Stimulated activated CD4-positive, alpha-beta T cell treated with anti-CD3 and anti-CD28 coated beads, Interleukin-2, amount 100 ng/mL, for 24 hours (primary cell): ENCODE data around the gene HIRIP3.
"Not testable (repeated sequence)": the region's sequence is repeated elsewhere in the genome, so short reads cannot be mapped to it uniquely, and the experiment has no call there.

ENCODE experiments used
- DNase-seq, 2 donors: peaks; one replicate each; pipeline ENCODE4 v3.0.0-alpha.2; 2020

HIRIP3 gene

DNA sequence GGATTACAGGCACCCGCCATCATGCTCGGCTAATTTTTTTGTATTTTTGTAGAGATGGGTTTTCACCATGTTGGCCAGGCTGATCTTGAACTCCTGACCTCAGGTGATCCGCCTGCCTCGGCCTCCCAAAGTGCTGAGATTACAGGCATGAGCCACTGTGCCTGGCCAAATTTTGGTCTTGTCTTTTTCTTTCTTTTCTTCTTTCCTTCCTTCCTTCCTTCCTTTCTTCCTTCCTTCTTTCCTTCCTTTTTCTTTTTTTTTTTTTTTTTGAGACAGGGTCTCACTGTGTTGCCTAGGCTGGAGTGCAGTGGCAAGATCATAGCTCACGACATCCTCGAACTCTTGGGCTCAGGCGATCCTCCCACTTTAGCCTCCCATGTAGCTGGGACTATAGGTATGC, 20.0 kb upstream of the HIRIP3 start:
- not testable (repeated sequence) for DNase-seq

DNA sequence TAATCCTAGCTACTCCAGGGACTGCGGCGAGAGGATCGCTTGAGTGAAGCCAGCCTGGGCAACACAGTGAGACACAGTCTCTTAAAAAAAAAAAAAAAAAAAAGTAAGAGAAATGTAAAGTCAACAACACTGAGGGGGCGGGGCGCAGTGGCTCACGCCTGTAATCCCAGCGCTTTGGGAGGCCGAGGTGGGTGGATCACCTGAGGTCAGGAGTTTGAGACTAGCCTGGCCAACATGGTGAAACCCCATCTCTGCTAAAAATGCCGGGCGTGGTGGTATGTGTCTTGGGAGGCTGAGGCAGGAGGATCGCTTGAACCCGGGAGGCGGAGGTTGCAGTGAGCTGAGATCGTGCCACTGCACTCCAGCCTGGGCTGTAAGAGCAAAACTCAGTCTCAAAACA, 17.2 kb upstream of the HIRIP3 start:
- DNase-seq: not testable (repeated sequence)

DNA sequence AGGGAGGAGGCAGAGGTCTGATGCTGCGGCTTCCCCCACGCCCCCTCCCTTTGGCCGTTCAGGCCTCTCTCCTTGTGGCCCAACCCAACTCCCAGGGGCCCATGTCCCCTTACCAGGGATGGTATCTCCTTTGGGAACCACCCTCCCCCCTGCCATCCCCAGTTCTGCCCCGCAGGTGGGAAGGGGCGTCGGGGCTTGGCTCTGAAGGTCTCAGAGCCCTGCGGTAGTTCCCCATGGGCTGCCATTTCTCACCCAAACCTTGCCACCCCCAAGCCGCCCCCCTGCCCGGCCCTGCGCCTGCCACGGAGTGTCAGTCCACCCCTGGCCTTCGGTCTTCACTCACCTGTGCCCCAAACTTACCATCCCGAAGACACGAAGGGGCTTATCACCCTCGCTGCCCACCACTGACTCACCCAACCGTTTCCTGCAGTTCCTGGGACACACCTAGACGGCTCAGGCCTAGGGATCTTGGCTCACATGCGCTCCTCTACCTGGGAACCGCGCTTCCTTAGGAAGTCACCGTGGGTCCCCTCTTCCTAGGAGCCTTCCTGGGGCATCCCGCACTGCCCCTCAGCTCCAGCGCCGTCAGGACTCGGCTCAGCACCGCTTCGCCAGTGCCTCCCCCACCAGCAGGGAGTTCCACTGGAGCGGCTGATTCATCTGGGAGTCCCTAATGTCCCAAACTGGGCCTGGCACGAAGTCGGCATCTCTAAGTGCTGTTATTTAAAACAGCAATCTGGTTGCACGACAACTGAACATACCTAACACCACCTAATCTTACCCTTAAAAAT, 16.5 kb upstream of the HIRIP3 start:
- DNase-seq: no peak

DNA sequence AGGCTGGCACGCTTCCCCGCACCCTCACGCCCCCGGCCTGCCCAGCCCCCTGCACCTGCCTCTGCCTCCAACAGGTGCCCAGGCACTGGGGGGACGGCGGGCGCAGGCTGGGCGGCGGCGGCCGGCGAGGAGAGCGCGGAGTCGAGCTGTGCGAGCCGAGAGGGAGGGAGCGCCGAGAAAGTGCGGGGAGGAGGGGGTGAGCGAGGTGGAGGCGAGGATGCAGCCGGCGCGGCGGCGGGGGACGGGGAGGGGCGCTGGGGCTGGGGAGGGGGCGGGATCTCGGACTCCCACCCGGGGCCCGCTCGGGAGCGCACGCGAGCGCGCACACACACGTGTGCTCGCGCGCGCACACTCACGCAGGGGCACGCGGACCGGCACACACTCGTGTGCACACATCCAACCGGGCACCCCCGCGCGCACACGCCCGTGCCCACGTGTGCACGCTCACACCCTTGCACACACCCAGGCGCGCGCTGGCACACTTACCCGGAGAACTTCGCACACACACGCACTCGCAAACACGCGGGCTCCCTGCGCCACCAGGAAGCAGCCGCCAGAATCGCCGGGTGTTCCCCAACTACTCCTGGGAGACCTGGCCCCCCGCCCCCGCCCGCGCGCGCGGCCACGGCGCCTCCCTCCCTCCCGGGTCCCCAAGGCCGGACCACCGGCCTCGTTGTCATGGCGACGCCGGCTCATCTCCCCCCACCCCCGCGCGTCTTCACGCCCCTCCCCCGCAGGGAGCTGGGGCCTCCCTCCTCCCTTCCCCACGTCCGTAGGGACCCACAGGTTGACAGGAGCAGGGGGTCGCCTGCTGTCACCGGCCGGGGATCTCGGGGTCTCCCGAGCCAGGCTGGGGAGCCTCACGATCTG, 15.7 kb upstream of the HIRIP3 start, which contains the start of gene DOC2A:
TSS of gene DOC2A (minus strand) at position 184 of the 870 bp plus-strand sequence. CDS start 805 bp downstream, outside the sequence.
- DNase-seq: peak; percentile 42 to 51

DNA sequence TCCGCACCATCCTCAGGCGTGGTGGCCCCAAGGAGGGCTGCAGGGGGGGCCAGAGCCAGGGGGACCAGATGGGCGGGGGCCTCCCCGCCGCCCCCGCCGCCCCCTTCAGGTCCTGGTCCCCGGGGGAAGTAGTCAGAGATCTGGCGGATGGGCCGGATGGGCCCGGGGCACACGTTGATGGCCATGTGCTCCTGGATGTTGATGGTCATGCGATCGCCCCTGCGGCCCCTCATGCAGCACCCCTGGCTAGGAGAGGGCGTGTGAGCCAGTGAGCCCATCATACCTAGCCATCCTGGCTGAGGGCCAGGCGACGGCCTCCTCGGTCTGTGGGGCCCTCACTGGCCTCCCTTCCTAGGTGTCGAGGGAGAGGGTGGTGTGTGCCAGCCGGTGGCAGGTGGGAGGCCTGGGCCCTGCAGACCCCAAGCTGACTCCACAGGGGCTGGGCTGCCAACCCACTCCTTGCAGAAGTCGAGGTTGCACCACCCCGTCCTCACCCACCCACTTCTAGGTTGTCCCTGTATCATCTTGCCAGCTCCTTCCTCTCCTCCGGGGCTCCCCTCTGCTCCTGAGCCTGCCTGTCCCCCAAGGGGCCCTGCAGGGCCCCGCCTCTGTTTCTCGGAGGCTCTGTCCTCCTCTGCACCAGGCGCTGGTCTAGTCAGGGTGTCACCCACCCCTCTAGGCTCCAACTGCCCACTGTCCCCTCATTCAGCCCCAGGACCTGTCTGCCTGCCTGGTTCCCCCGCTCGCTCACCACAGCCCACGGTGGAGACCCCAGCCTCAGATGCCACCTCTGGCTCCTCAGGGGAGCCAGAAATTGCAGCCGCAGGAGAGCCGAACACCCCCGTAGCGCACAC, 14.8 kb upstream of the HIRIP3 start:
- no peak for DNase-seq

DNA sequence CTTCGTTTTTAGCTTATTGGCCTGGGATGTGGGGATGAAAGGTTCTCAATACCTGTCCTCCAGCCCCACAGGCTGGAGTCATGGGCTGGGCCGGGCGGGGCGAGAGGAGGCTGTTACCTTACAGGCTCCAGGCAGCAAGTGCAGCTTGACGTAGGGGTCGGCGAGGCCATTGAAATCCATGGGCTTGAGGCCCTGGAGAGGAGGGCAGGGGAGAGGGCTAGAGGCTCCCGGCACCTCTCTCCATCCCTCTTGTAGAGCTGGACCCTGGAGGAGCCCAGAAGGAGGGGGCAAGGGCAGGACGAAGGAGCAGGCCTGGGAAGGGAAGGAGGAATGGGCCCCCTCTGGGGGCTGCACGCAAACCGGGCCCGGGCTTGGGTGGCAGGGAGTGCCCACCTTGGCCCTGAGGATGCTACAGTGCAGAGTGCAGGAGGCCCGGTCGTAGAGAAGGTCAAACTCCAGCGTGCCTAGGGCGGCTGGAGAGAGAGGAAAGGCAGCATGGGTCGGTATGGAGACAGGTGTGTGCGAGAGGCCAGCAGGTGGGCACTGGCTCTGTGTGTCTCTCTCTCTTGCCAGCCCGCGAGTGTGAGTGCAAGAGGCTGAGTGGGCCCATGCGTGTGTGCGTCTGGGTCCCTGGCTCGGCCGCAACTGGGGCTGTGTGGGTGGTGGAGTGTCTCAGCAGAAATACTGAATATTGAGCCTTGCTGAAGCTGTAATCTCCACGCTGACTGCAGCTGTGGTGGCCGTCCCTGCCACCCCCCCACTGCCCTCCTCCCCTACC, 13.9 kb upstream of the HIRIP3 start:
- DNase-seq: no peak

DNA sequence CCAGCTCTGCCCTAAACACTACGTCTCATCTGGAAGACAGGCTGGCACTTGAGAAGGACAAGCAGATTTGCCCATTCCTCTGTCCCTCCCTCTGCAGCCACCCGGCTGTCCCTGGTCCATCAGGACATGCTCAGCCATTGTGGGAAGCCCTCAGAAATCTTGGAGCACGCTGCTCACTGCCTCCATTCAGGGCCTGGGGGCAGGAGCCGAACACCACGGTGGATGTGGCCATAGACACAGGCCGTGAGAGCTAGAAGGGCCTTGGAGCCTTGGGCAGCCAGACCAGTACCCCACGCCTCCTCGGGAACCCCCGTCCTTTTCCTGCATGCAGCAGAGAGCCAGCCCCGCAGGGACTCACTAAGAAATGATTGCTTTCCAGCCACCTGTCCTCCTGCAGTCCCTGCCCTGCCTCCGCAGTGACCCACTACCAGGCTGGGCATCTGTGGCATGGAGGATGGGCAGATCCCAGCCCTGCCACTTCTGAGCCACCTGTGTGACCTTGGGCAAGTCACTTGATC, 12.0 kb upstream of the HIRIP3 start:
- DNase-seq: no peak

DNA sequence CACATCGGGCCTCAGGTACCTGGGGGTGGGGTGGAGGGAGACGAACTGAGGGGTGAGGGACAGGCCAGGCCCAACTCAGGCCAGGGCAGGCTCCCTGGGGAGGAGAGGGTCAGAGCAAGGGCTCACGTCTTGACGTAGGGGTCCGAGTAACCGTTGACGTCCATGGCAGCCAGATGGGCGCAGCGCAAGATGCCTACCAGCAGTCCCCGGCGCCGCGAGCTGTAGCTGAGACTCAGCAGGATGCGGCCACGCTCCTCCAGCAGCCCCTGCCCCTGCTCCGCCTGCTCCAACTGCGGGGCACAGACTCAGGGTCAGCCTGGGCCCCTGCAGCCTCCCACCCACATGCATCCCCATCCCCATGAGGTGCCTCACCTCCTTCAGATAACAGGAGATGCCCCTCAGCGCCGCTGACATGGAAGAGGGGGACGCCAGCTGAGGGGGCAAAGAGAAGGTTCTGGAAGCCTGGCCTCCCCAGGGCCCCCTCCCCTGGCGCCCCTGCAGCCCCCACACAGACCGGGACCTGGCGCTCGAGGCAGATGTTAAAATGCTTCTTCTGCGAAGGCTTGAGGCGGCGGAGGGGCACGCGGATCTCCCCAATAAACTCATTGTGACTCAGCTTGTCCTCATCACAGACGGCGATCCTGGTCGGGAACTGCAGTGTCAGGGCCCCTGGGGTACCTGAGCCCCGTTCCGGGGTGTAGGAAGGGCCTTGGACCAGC, 11.4 kb upstream of the HIRIP3 start:
- DNase-seq: no peak

DNA sequence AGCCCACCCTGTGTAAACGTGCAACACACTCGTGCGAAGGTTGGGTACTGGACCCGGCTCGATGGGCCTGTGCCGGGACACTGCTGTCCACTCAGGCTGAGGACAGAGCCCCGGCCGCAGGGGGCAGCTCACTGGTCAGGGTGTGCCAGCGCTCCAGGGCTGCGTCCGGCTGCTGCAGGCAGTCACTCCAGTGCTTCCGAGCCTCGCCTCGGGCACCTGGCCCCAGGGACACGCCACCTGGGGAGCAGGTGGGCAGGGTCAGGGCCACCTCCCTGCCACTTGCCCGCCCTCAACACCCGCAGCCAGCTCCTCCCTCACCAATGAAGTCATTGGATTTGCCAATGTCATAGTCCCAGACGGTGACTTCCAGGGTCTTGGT, 10.7 kb upstream of the HIRIP3 start:
- DNase-seq: no peak

DNA sequence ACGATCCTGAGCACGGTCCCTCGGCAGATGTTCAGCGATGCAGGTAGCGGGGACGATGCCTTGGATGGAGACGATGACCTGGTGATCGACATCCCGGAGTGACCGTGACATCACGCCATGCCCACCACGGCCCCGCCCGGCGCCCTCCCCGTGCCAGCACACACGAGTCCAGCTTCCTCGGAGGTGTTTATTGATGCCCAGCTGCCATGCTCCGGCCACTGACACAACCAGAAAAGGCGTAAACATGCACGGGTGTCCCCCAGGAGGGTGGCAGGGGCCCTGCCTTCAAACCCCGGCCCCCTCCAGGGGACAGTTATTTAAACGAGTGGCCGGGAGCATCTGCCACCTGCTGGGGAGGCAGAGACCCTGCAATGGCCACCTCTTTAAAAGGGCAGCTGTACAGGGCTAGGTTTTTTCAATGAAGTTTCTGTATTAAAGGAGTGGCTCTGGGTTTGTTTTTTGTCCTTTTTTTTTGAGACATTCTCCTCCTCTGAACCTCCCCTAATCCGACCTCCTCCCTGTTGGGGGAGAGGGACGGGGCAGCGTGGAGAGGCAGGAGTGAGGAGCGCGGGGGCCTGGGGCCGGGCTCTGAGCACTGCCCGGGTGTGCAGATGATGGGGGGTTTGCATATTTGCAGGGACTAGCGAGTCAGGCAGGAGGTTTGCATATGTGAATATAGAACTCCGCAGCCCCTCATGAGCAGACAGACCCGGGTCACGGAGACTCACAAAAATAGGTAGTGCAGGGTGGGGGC, 10.1 kb upstream of the HIRIP3 start:
- DNase-seq: peak; percentile 40 to 47

DNA sequence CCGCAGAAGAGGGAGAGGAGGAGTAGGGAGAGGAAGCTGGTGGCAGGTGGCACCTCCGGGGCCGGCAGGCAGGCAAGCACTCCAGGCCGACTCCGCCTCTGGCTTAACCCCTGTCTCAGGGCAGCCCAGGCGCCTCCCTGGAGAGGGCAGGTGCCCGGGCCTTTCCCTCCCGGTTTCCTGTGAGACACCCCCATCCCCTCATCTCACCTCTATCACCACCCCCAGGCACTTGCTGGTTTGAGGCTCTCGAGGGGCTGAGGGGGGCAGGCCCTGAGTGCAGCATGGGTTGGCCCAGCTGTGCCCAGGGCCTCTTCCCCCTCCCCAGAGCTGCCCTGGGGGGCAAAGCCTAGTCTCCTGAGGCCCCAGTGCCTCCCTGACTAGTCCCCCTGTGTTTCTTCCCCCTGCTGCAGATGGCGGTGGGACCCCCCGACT, 9.4 kb upstream of the HIRIP3 start:
- DNase-seq: no peak

DNA sequence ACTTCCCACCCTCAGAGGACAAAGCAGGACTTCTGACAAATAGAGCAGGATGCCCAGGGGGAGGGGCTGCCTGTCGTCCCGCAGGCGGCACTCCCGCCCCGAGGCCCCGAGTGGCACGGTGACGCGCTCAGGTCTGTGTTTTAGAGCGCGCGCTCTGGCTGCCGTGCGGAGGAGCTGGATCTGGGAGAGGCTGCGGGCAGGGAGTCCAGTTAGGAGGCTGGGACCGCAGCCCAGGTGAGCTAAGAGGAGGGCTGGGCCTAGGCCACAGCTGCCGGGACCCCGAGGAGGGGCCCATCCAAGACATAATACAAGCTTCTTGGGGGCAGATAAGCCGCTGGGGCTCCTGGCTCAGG, 9.0 kb upstream of the HIRIP3 start:
- no peak for DNase-seq

DNA sequence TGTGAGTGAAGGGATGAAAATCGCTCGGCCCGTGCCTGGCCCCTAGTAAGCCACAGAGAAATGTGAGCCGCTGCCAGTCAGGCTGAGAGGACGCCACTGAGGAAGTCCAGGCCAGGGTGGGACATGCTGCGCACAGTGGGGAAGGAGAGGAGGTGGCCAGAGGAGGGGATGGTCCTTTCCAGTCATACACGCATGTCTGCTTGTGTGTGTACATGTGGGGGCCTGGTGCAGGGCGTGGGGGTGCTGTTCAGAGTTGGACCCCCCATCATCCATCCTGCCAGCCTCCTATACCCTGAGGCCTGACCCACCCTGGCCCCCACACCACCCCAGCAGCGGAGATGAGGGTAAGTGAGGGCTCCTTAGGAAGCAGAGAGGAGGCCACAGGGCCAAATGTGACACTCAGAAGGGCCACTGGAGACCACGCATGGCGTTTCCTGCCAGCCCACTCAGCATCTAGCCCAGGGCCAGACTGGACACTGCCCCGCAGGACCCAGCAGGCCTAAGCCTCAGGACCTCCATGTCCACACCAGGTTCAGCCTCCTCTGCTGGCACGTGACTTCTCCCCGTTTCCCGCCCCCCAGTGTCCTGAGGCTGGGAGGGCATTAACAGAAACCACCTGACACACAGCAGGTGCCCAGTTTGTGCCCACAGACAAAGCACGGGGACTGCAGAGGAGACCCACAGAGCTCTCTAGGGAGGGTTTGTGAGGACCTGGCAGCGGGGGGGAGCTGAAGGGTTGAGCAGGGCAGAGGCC, 8.4 kb upstream of the HIRIP3 start:
- DNase-seq: no peak

DNA sequence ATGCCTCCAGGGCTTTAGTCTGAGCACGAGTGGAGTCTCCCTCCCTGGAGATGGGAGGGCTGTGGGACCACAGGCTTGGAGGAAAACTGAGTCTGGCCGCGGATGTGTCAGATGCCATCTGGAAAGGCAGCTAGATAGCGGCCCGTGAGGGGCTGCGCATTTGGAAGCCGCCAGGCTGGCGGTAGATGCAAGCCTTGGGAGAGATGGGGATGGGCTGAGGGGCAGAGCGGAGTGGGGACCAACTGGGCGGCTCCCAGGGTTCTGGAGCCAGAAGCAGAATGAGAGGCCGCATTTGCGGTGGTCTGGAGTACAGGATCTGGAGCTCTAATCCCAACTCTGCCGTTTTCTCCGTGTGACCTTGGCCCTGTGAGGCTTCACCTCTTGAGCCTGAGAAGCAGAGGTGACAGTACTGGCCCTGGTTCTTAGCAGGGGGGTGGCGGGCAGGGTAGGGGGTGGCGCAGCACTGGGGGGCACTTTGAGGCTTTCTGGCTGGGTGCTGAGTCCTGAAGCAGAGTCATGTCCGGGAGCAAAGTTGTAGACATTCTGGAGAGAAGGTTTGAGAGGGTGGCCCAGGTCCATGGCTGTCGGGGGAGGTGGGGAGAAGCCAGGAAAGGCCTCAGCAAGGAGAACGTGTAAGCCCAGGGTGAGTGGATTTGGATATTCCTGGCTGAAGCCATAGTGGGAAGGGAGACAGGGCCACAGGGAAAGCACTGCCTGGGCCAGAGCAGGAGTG, 7.4 kb upstream of the HIRIP3 start:
- no peak for DNase-seq

DNA sequence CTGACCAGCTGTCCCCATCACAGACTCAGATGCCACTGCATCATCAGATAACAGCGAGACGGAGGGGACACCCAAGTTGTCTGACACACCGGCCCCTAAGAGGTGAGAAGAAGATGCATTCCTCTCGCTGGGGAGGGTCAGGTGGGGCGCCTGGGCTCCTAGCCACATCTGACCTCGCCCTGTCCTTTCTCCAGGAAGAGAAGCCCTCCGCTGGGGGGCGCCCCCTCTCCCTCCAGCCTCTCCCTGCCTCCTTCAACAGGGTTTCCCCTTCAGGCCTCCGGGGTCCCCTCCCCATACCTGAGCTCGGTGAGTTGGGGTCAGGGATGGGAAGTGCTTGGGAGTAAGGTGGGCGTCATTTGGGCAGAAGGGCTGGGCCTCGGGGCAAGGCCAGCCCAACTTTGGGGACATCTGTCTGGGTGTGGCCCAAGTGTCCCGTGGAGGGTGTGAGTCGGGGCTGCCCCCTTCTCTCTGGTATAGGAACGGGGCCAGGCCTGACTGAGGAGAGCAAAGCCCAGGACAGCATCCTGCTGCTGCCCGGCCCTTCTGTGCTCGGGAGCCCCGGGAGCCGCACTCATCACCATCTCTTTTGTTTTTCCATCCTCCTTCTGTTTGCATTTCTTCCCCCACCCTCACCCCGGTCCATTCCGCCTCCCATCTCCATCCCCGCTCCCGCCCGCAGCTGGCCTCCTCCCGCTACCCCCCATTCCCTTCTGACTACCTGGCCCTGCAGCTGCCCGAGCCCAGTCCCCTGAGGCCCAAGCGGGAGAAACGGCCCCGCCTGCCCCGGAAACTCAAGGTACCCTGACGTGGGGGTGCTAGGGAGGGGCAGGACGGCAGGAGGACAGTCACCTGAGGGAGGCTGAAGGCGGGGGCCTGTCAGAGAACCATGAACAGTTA, 5.6 kb upstream of the HIRIP3 start:
- DNase-seq: no peak

DNA sequence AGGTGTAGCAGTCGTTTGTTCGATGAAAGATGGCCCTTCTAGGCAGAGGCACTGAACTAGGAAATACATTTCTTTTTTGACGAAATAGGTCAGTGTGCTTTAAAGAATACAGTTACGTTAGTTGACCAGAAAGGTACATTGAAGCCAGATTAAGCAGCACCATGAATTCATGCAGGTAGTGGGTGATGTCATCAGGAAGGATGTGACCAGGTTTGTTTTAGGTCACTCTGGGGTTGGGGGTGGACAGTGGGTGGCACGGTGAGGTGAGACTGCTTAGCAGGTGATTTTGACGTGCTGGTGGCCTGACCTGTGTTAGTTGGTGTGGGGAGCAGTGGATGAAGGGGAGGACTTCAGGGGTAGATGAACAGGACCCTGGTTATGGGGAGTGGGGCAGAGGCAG, 4.2 kb upstream of the HIRIP3 start:
- no peak for DNase-seq

DNA sequence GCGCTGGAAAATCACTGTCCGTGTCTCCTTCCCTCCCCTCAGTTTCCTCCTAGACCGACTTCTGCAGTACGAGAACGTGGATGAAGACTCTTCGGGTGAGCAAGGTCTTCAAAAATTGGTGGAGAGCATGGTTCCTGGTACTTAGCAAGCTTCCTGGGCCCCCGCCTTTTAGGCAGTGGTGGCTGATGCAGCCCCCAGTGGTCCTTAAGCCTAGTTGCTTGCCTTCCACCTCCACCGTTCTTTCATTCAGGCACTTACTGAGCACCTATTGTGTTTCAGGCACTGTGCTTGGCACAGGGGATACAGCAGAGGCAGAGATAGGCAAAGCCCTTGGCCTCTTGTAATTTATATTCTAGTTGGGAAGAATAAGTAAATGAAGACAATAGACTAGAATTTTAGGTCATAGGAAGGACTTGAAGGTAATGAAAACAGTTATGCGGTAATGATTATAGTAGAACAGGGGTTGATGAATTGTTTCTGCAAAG, 1.4 kb upstream of the HIRIP3 start:
- DNase-seq: no peak
